GM12878 (cell line): ENCODE results near the gene KRT4. TPM values are rescaled to one million over a fixed set of nuclear protein-coding genes. Genes with fewer than 3 reads are reported as not detected.

Source experiments
- ATAC-seq: fragments of 200-7000 bp; cut with Tn5 transposase; 3 replicates; pipeline ENCODE4 v1.9.1; 2020; ENCODE audit warnings: mild to moderate bottlenecking, moderate library complexity
- BruUV-seq: library from RNA; stranded (reverse); fragments of 400-500 nt; replicated peaks from 2 replicates; lab custom pipeline; 2021; lab: Mats Ljungman, UMichigan
- CTCF ChIA-PET: fragments of 300-600 bp; sonication (Branson Sonifier 250); formaldehyde crosslinking; extraction: SDS; loops from one replicate; lab custom pipeline; 2021; ENCODE audit warnings: inconsistent platforms; lab: Yijun Ruan, JAX
- POLR2A ChIA-PET: fragments of 350-600 bp; formaldehyde crosslinking; extraction: SDS; loops from one replicate; lab custom pipeline; 2021; ENCODE audit warnings: inconsistent platforms; lab: Charles Lee
- RAD21 ChIA-PET: fragments of 300-600 bp; sonication (Branson Sonifier 250); formaldehyde crosslinking; loops from one replicate; lab custom pipeline; 2023; ENCODE audit warnings: antibody characterized with exemption; ENCODE audit not compliant: unreplicated experiment; lab: Charles Lee
- SMC1A ChIA-PET: fragments of 300-600 bp; sonication (Branson Sonifier 250); formaldehyde crosslinking; loops from one replicate; lab custom pipeline; 2023; ENCODE audit not compliant: unreplicated experiment, uncharacterized antibody; lab: Charles Lee
- DNase-seq: peaks from one replicate; pipeline ENCODE4 v3.0.0-alpha.2; 2011; ENCODE audit warnings: low read depth, low spot score
- FAIRE-seq: peaks from 3 replicates; lab custom pipeline; 2011; peaks lifted over from hg19 to GRCh38; lab: Jason Lieb, UNC
- H2AFZ ChIP-seq: 2 replicates; pipeline ENCODE4 v1.6.0; 2011; ENCODE audit warnings: low read depth, low read length, control low read depth; ENCODE audit not compliant: control insufficient read depth
- H3K27ac ChIP-seq: 2 replicates; pipeline ENCODE4 v1.5.1; 2011; ENCODE audit warnings: control low read depth; ENCODE audit not compliant: control insufficient read depth, insufficient read depth
- H3K27me3 ChIP-seq, 2 experiments: replicated peaks in 1 of 2; 2 replicates each; pipeline versions ENCODE4 v1.6.0 to v1.6.1; 2011; ENCODE audit warnings: low read length in 1 of 2; ENCODE audit not compliant: control insufficient read depth in 2 of 2, insufficient read depth in 2 of 2
- H3K36me3 ChIP-seq, 2 experiments: 2 replicates each; pipeline ENCODE4 v1.5.1; 2011; ENCODE audit warnings: low read length in 1 of 2; ENCODE audit not compliant: control insufficient read depth in 2 of 2, insufficient read depth in 2 of 2
- H3K4me1 ChIP-seq: 2 replicates; pipeline ENCODE4 v1.6.1; 2011; ENCODE audit warnings: mild to moderate bottlenecking, low read length, moderate library complexity, mixed read lengths; ENCODE audit not compliant: control insufficient read depth, insufficient read depth
- H3K4me2 ChIP-seq: 2 replicates; pipeline ENCODE4 v1.6.0; 2011; ENCODE audit warnings: control low read depth; ENCODE audit not compliant: control insufficient read depth, insufficient read depth
- H3K4me3 ChIP-seq: fragments of 200-600 bp; sonication (generic); 2 replicates; pipeline ENCODE4 v1.5.1; 2016
- H3K79me2 ChIP-seq: 2 replicates; pipeline ENCODE4 v1.6.0; 2011; ENCODE audit warnings: low read length; ENCODE audit not compliant: control insufficient read depth, insufficient read depth
- H3K9ac ChIP-seq: 2 replicates; pipeline ENCODE4 v1.8.0; 2011; ENCODE audit warnings: low read length, control low read depth, mixed read lengths; ENCODE audit not compliant: control insufficient read depth, insufficient read depth
- H3K9me3 ChIP-seq: replicated peaks from 3 replicates; pipeline ENCODE4 v1.5.1; 2011; ENCODE audit warnings: mild to moderate bottlenecking, low read length; ENCODE audit not compliant: control insufficient read depth, insufficient read depth
- H4K20me1 ChIP-seq: 2 replicates; pipeline ENCODE4 v1.6.0; 2011; ENCODE audit not compliant: control insufficient read depth, insufficient read depth
- CBX5 ChIP-seq: sonication (generic); IDR thresholded peaks from 2 replicates; pipeline ENCODE4 v1.6.1; 2016; ENCODE audit warnings: low read depth, moderate library complexity, mild to moderate bottlenecking, inconsistent platforms
- HDAC6 ChIP-seq: fragments of 200-600 bp; sonication (generic); IDR thresholded peaks from one replicate; pipeline ENCODE4 v1.8.0; 2017; ENCODE audit warnings: antibody characterized with exemption; ENCODE audit not compliant: unreplicated experiment
- HDGF ChIP-seq: fragments of 450-650 bp; IDR thresholded peaks from 2 replicates; pipeline ENCODE4 v1.6.1; 2016; ENCODE audit warnings: antibody characterized with exemption
- PKNOX1 ChIP-seq: fragments of 450-650 bp; IDR thresholded peaks from 2 replicates; pipeline ENCODE4 v1.6.1; 2016; ENCODE audit warnings: mild to moderate bottlenecking
- RAD21 ChIP-seq: IDR thresholded peaks from 2 replicates; pipeline ENCODE4 v1.6.1; 2011; ENCODE audit warnings: mild to moderate bottlenecking, low read depth, low read length, moderate library complexity; ENCODE audit not compliant: insufficient read depth
- WGBS: methylation state at CpG from one replicate; pipeline ENCODE4 v1.1.6; 2016; ENCODE audit warnings: low lambda C conversion rate; ENCODE audit not compliant: insufficient replicate concordance, insufficient coverage; ENCODE audit errors: missing lambda C conversion rate; 5-methylcytosine and 5-hydroxymethylcytosine counted together
- in situ Hi-C: fragments of 300-500 bp; cut with MboI; formaldehyde crosslinking; loops from 9 replicates; pipeline ENCODE4 v1.14.3; 2018; ENCODE audit warnings: mixed read lengths
- intact Hi-C: fragments of 100-400 bp; cut with micrococcal nuclease; formaldehyde crosslinking; loops from one replicate; pipeline ENCODE4 v1.14.2; 2022; ENCODE audit not compliant: unreplicated experiment
- polyA plus RNA-seq, 11 experiments: library from polyadenylated mRNA; depleted of rRNA in 4 of 11; unstranded in 6 of 11; stranded (reverse) in 5 of 11; fragments of >200 nt; fragmentation: Nextera tagmentation in 4 of 11; fragmentation: Illumina TruSeq in 1 of 11; extraction: Ambion mirVana in 4 of 11; extraction: Trizol in 1 of 11; gene quantifications; 1 replicate in 1 of 11; 2 replicates in 10 of 11; pipeline versions ENCODE4 v1.2.1 to v1.2.3, GENCODE V29; 2011 to 2016; ENCODE audit warnings: inconsistent platforms in 2 of 11, missing spikeins in 2 of 11, low read depth in 1 of 11
- total RNA-seq, 4 experiments: library from RNA; depleted of rRNA in 3 of 4; stranded (reverse); fragments of >200 nt in 3 of 4; fragmentation: Illumina TruSeq in 1 of 4; extraction: Trizol in 1 of 4; gene quantifications; 2 replicates each; pipeline versions ENCODE4 v1.2.1 to v1.2.3, GENCODE V29; 2013 to 2021

The KRT4 gene
- total and polyA plus RNA-seq, 10 of the 15 experiments (the other 5 are each of a cell fraction or from before 2014, with no cell fraction given) = not detected

- H3K4me3 ChIP-seq = no peak overlapping the region
- DNase-seq = no peak
- no peaks in the 10 kb centered on the region for H3K9me3 ChIP-seq
- POLR2A ChIA-PET = no interaction called here
- CTCF ChIA-PET = no interaction called here
- no peak overlapping the region for H3K9ac ChIP-seq
- no peak overlapping the region for H3K27ac ChIP-seq
- in situ Hi-C loops = no loop called here
- RAD21 ChIA-PET = interaction anchor here (0.9 kb wide), 1 partner anchor 91 kb away, joined by 3 read pairs; no protein-coding TSS in a partner anchor
- FAIRE-seq = no peak
- H3K79me2 ChIP-seq = no peaks in the 10 kb centered on the region
- no peak overlapping the region for H2AFZ ChIP-seq
- SMC1A ChIA-PET = no interaction called here
- TF ChIP-seq RAD21 = no peak
- TF ChIP-seq PKNOX1 = no peak
- no peak for TF ChIP-seq HDGF
- TF ChIP-seq CBX5 = no peak
- no peak for TF ChIP-seq HDAC6
- 40% methylated on average over 6 of the region's 6 CpGs for WGBS
- BruUV-seq = no TSS peak
- no peaks in the 10 kb centered on the region for H3K36me3 ChIP-seq
- H4K20me1 ChIP-seq = no peaks in the 10 kb centered on the region
- no peak for ATAC-seq
- H3K4me1 ChIP-seq = no peaks in the 10 kb centered on the region
- H3K27me3 ChIP-seq = peaks cover 0 to 9% of the 10 kb centered on the region in 2 experiments; a peak in 3 of 4 replicates
- intact Hi-C loops = no loop called here
- H3K4me2 ChIP-seq = no peak overlapping the region
Measured at GRCh38 chr12:52788192-52788875, 25.6 kb downstream of the KRT4 start.
